Endothelial cell of umbilical vein (primary cell): ENCODE measurements around the gene LMO1. TPM values are rescaled to one million over a fixed set of nuclear protein-coding genes. Genes with fewer than 3 reads are reported as not detected.

Source experiments
- BruUV-seq: library from RNA; stranded (reverse); fragments of 400-500 nt; replicated peaks from 2 replicates; lab custom pipeline; 2021; lab: Mats Ljungman, UMichigan
- CTCF ChIA-PET: fragments of 300-600, 350-600 bp; sonication (Branson Sonifier 250); formaldehyde crosslinking; loops from one replicate; lab custom pipeline; 2021; ENCODE audit warnings: antibody characterized with exemption, inconsistent platforms; lab: Charles Lee
- POLR2A ChIA-PET: fragments of 300-600, 350-600 bp; sonication (Branson Sonifier 250); formaldehyde crosslinking; loops from one replicate; lab custom pipeline; 2021; ENCODE audit warnings: antibody characterized with exemption, inconsistent platforms; lab: Charles Lee
- DNase-seq: peaks from one replicate; pipeline ENCODE4 v3.0.0-alpha.2; 2011; ENCODE audit warnings: low read depth, low spot score
- FAIRE-seq: peaks from 2 replicates; lab custom pipeline; 2011; peaks lifted over from hg19 to GRCh38; lab: Jason Lieb, UNC
- H2AFZ ChIP-seq: 2 replicates; pipeline ENCODE4 v1.6.0; 2012; ENCODE audit warnings: low read depth, low read length, control low read depth, inconsistent platforms
- H3K27ac ChIP-seq: 2 replicates; pipeline ENCODE4 v1.5.1; 2011; ENCODE audit warnings: low read depth, mild to moderate bottlenecking, control low read depth, low read length, moderate library complexity; ENCODE audit not compliant: insufficient read depth
- H3K27me3 ChIP-seq, 2 experiments: 2 replicates each; pipeline versions ENCODE4 v1.6.0 to v1.6.1; 2011; ENCODE audit warnings: low read length in 2 of 2, mixed read lengths in 1 of 2; ENCODE audit not compliant: control insufficient read depth in 2 of 2, insufficient read depth in 2 of 2
- H3K36me3 ChIP-seq, 2 experiments: 2 replicates in 1 of 2; 3 replicates in 1 of 2; pipeline ENCODE4 v1.5.1; 2011; ENCODE audit warnings: low read length in 2 of 2, mild to moderate bottlenecking in 1 of 2, moderate library complexity in 1 of 2; ENCODE audit not compliant: control insufficient read depth in 2 of 2, insufficient read depth in 2 of 2; ENCODE audit errors: extremely low read depth in 1 of 2
- H3K4me1 ChIP-seq: 3 replicates; pipeline ENCODE4 v1.5.1; 2011; ENCODE audit warnings: mild to moderate bottlenecking, low read length; ENCODE audit not compliant: control insufficient read depth, insufficient read depth; ENCODE audit errors: extremely low read depth
- H3K4me2 ChIP-seq: 2 replicates; pipeline ENCODE4 v1.6.1; 2011; ENCODE audit warnings: low read length, control low read depth, mixed read lengths; ENCODE audit not compliant: insufficient read depth
- H3K4me3 ChIP-seq, 3 experiments: fragments of 200-600 bp in 1 of 3; sonication (generic), shearing (Covaris generic) in 1 of 3; replicated peaks in 1 of 3; 2 replicates each; pipeline ENCODE4 v1.5.1; 2011 to 2016; ENCODE audit warnings: control low read depth in 3 of 3, low read length in 3 of 3, mild to moderate bottlenecking in 2 of 3, inconsistent platforms in 1 of 3, low read depth in 1 of 3, moderate library complexity in 1 of 3; ENCODE audit not compliant: insufficient read depth in 1 of 3
- H3K79me2 ChIP-seq: 2 replicates; pipeline ENCODE4 v1.6.0; 2012; ENCODE audit warnings: low read length, inconsistent platforms; ENCODE audit not compliant: control insufficient read depth, insufficient read depth
- H3K9ac ChIP-seq: replicated peaks from 2 replicates; pipeline ENCODE3; 2011; ENCODE audit warnings: low read length, control low read depth; ENCODE audit not compliant: insufficient read depth; ENCODE audit errors: extremely low read depth
- H3K9me1 ChIP-seq: replicated peaks from 3 replicates; pipeline ENCODE4 v1.6.0; 2011; ENCODE audit warnings: mild to moderate bottlenecking, low read length; ENCODE audit not compliant: control insufficient read depth, insufficient read depth; ENCODE audit errors: extremely low read depth
- H3K9me3 ChIP-seq: replicated peaks from 2 replicates; pipeline ENCODE4 v1.5.1; 2012; ENCODE audit warnings: low read length, inconsistent platforms; ENCODE audit not compliant: control insufficient read depth, insufficient read depth
- H4K20me1 ChIP-seq: replicated peaks from 2 replicates; pipeline ENCODE3; 2011; ENCODE audit warnings: mild to moderate bottlenecking, low read length; ENCODE audit not compliant: control insufficient read depth, insufficient read depth; ENCODE audit errors: extremely low read depth
- CTCF ChIP-seq, 2 donors: IDR thresholded peaks; 1 replicate in 1 of 2; 2 replicates in 1 of 2; pipeline ENCODE4 v1.5.1; 2011; ENCODE audit warnings: low read length in 2 of 2, mild to moderate bottlenecking in 2 of 2, moderate library complexity in 2 of 2, control low read depth in 1 of 2, inconsistent platforms in 1 of 2, low read depth in 1 of 2; ENCODE audit not compliant: insufficient read depth in 1 of 2; ENCODE audit errors: extremely low read depth in 1 of 2
- EZH2 ChIP-seq: IDR thresholded peaks from 2 replicates; pipeline ENCODE4 v1.6.1; 2012; ENCODE audit warnings: borderline replicate concordance, low read depth, mild to moderate bottlenecking, moderate library complexity, low read length, inconsistent platforms; ENCODE audit not compliant: severe bottlenecking
- FOS ChIP-seq: IDR thresholded peaks from 2 replicates; pipeline ENCODE4 v1.6.1; 2011; ENCODE audit warnings: mild to moderate bottlenecking, low read length, moderate library complexity, borderline replicate concordance; ENCODE audit not compliant: insufficient read depth
- GATA2 ChIP-seq: IDR thresholded peaks from 2 replicates; pipeline ENCODE4 v1.7.0; 2011; ENCODE audit warnings: low read depth, mild to moderate bottlenecking, moderate library complexity, mixed read lengths, low read length; ENCODE audit not compliant: insufficient read length, insufficient read depth
- JUN ChIP-seq: IDR thresholded peaks from 2 replicates; pipeline ENCODE4 v1.6.1; 2011; ENCODE audit warnings: borderline replicate concordance, low read depth; ENCODE audit not compliant: insufficient read length, insufficient read depth
- MAX ChIP-seq: IDR thresholded peaks from 2 replicates; pipeline ENCODE4 v1.6.1; 2011; ENCODE audit not compliant: insufficient read depth, insufficient read length
- MYC ChIP-seq: IDR thresholded peaks from one replicate; pipeline ENCODE4 v1.6.1; 2011; ENCODE audit warnings: mild to moderate bottlenecking, low read depth, low read length
- POLR2A ChIP-seq: IDR thresholded peaks from 2 replicates; pipeline ENCODE4 v1.6.1; 2012; ENCODE audit warnings: low read depth, mild to moderate bottlenecking, control low read depth, low read length
- POLR2AphosphoS5 ChIP-seq: IDR thresholded peaks from 2 replicates; pipeline ENCODE4 v1.6.1; 2012; ENCODE audit warnings: low read depth, mild to moderate bottlenecking, control low read depth, low read length, moderate library complexity; ENCODE audit not compliant: insufficient read depth
- dilution Hi-C: fragments of 300-500 bp; cut with MboI; formaldehyde crosslinking; loops from one replicate; pipeline ENCODE4 v1.15.0; 2019; ENCODE audit warnings: low sequenced_read_pairs; ENCODE audit not compliant: extremely low pct_ligation_motif_present
- intact Hi-C: fragments of 100-400 bp; cut with micrococcal nuclease; formaldehyde crosslinking; loops from one replicate; pipeline ENCODE4 v1.10.0; 2022
- polyA plus RNA-seq, 4 experiments: library from polyadenylated mRNA; depleted of rRNA in 3 of 4; stranded (reverse) in 3 of 4; unstranded in 1 of 4; fragments of >200 nt; gene quantifications; 2 replicates each; pipeline versions ENCODE4 v1.2.1 to v1.2.3, GENCODE V29; 2011 to 2012; ENCODE audit warnings: missing spikeins in 1 of 4
- total RNA-seq: library from RNA; stranded (reverse); gene quantifications from 2 replicates; pipeline ENCODE4 v1.2.3, GENCODE V29; 2021

The LMO1 gene
- total and polyA plus RNA-seq, 2 donors (not counting 3 experiments of a cell fraction or from before 2014, with no cell fraction given) = not detected

GRCh38 chr11:8250434-8250833, 13.2 kb downstream of the LMO1 start:
- intact Hi-C loops (no loop called here), dilution Hi-C loops (no loop called here)
- H3K79me2 ChIP-seq = no peaks in the 10 kb centered on the region
- no peak for FAIRE-seq
- TF ChIP-seq CTCF (IDR thresholded peaks at IDR 0.05; ENCODE audit: extremely low read depth in 1 of 2, insufficient read depth in 1 of 2, low read depth in 1 of 2, low read length in 2 of 2) (no peak), MAX (no peak), POLR2A (no peak), EZH2 (no peak), POLR2AphosphoS5 (no peak), JUN (no peak), GATA2 (no peak), FOS (no peak), MYC (no peak)
- no peak overlapping the region for H3K9ac ChIP-seq
- no peak overlapping the region for H3K4me2 ChIP-seq
- H3K4me3 ChIP-seq = no peak overlapping the region
- no peaks in the 10 kb centered on the region for H3K36me3 ChIP-seq
- H2AFZ ChIP-seq = no peak overlapping the region
- CTCF ChIA-PET = interaction anchor here (4.6 to 4.9 kb wide), 2 partner anchors 13 to 317 kb away, joined by 23 to 46 read pairs; partner anchors contain the start of gene LMO1
- H3K27ac ChIP-seq = no peak overlapping the region
- no TSS peak for BruUV-seq
- peaks cover 6% of the 10 kb centered on the region for H3K4me1 ChIP-seq
- POLR2A ChIA-PET = no interaction called here
- H3K27me3 ChIP-seq = peaks cover 0 to 3% of the 10 kb centered on the region in 2 experiments
- H3K9me3 ChIP-seq = no peaks in the 10 kb centered on the region
- H4K20me1 ChIP-seq = no peaks in the 10 kb centered on the region
- H3K9me1 ChIP-seq = no peaks in the 10 kb centered on the region
- DNase-seq = no peak
